Measurements from ENCODE around the gene CRYGS.
A peak's percentile ranks its signal among the peaks of the same experiment; 100 is the strongest.

DNA sequence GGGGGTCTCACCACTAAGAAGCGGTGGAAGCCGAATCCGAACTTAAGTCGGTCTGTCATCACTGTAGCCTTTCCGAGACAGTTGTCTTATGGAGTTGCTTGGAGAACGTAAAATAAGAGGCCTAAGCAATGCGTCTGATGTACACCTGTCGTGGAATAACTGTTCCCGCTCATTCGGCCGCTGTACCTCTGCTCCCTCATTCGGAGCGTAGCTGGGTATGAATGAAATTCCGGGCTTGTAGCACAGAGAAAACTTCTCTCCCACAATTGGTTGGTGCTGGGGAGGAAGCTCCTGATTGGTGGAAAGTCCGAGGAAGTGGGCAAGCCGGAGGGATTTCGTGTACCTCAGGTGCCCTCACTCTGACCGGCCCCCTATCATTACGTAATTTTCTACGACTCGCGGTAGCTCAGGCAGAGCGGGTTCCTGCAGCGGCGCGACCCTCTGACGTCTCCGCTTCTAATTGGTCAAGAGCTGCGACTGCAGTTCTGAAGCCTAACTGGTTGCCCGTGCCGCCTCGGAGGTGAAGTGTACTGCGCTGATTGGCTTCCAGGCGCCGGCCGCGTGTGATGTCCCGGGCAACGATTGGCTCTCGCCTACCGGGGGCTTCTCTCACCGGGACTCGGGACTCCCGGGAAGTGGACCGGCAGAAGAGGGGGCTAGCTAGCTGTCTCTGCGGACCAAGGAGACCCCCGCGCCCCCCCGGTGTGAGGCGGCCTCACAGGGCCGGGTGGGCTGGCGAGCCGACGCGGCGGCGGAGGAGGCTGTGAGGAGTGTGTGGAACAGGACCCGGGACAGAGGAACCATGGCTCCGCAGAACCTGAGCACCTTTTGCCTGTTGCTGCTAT, 26.1 kb upstream of the CRYGS start, which contains the start of gene DNAJB11:
- TF ChIP-seq CTCF (IDR thresholded peaks at IDR 0.05) (peak in 2 of 7 experiments; percentile 17 to 18), POLR2A (IDR thresholded peaks at IDR 0.05) (peak; percentile 53 to 95 (median 92))

Measured in body of pancreas (tissue), 4 donors.